ENCODE results near the gene FBXL16.
A peak's percentile ranks its signal among the peaks of the same experiment; 100 is the strongest.

Gene FBXL16

GRCh38 chr16:721765-722540, 16.4 kb upstream of the FBXL16 start:
- no peak for DNase-seq

GRCh38 chr16:720990-721764, 15.6 kb upstream of the FBXL16 start, which contains the start of gene ANTKMT:
Gene ANTKMT, plus strand, starts transcription at chr16:721146. Its CDS starts 129 bp downstream, at chr16:721275.
- DNase-seq, result peak; percentile 75 to 88

GRCh38 chr16:720447-720989, 14.9 kb upstream of the FBXL16 start:
- peak; percentile 57 to 69 for DNase-seq

- DNase-seq, result no peak
Observed at GRCh38 chr16:719815-720446, 14.3 kb upstream of the FBXL16 start.

GRCh38 chr16:718922-719321, 13.3 kb upstream of the FBXL16 start:
- no peak for DNase-seq

GRCh38 chr16:718389-718788, 12.8 kb upstream of the FBXL16 start:
- no peak for DNase-seq

GRCh38 chr16:717450-718245, 12.0 kb upstream of the FBXL16 start:
- DNase-seq, result no peak

GRCh38 chr16:716768-717325, 11.2 kb upstream of the FBXL16 start:
- no peak for DNase-seq

GRCh38 chr16:716200-716568, 10.6 kb upstream of the FBXL16 start:
- DNase-seq, result no peak

GRCh38 chr16:715477-716199, 10.0 kb upstream of the FBXL16 start:
- peak in 1 of 2 donors; percentile 36 for DNase-seq

- peak; percentile 93 to 98 for DNase-seq
Observed at GRCh38 chr16:714558-715476, 9.2 kb upstream of the FBXL16 start, which contains the start of gene METRN. Gene METRN, plus strand, starts transcription at chr16:715118. Its CDS starts 172 bp downstream, at chr16:715290.

- DNase-seq, result no peak
Observed at GRCh38 chr16:714079-714478, 8.5 kb upstream of the FBXL16 start.

- DNase-seq, result peak; percentile 62 to 73
Observed at GRCh38 chr16:712740-713250, 7.2 kb upstream of the FBXL16 start.

- peak; percentile 85 to 87 for DNase-seq
Observed at GRCh38 chr16:711548-712320, 6.1 kb upstream of the FBXL16 start.

GRCh38 chr16:711084-711483, 5.5 kb upstream of the FBXL16 start:
- DNase-seq, result no peak

- no peak for DNase-seq
Observed at GRCh38 chr16:710500-711075, 5.0 kb upstream of the FBXL16 start.

- DNase-seq, result no peak
Observed at GRCh38 chr16:709566-710499, 4.2 kb upstream of the FBXL16 start.

GRCh38 chr16:708959-709358, 3.4 kb upstream of the FBXL16 start:
- no peak for DNase-seq

Data from stimulated activated CD4-positive, alpha-beta T cell treated with anti-CD3 and anti-CD28 coated beads, Interleukin-2, amount 100 ng/mL, for 24 hours (primary cell).